Hepatocyte (in vitro differentiated cells): ENCODE results near the gene ZNF3.

Source experiments
- CTCF ChIP-seq: fragments of 200-600 bp; sonication (generic); IDR thresholded peaks from 2 replicates; pipeline ENCODE4 v1.5.1; 2016; ENCODE audit warnings: antibody characterized with exemption, mild to moderate bottlenecking; ENCODE audit not compliant: poor library complexity
- EZH2 ChIP-seq: fragments of 200-600 bp; sonication (generic); IDR thresholded peaks from 2 replicates; pipeline ENCODE4 v1.6.1; 2016; ENCODE audit warnings: antibody characterized with exemption, mild to moderate bottlenecking, borderline replicate concordance

GRCh38 chr7:100064162-100064561 is 17.4 kb downstream of the ZNF3 start:
- TF ChIP-seq CTCF: no peak
- no peak for TF ChIP-seq EZH2
